PC-3 (cell line): ENCODE measurements around the gene PDE2A. TPM values are rescaled to one million over a fixed set of nuclear protein-coding genes. Genes with fewer than 3 reads are reported as not detected.

Source experiments
- ATAC-seq: fragments of 200-7000 bp; cut with Tn5 transposase; 2 replicates; pipeline ENCODE4 v1.9.1; 2020; ENCODE audit warnings: mild to moderate bottlenecking, moderate library complexity
- BruUV-seq: library from RNA; stranded (reverse); fragments of 400-500 nt; replicated peaks from 2 replicates; lab custom pipeline; 2021; lab: Mats Ljungman, UMichigan
- CTCF ChIA-PET: fragments of 300-600 bp; sonication (Branson Sonifier 250); formaldehyde crosslinking; loops from one replicate; lab custom pipeline; 2022; ENCODE audit warnings: antibody characterized with exemption; lab: Charles Lee
- POLR2A ChIA-PET: fragments of 300-600 bp; sonication (Branson Sonifier 250); formaldehyde crosslinking; loops from one replicate; lab custom pipeline; 2022; ENCODE audit warnings: antibody characterized with exemption; ENCODE audit not compliant: unreplicated experiment; lab: Charles Lee
- DNase-seq: peaks from one replicate; pipeline ENCODE4 v3.0.0-alpha.2; 2015
- H2AFZ ChIP-seq: fragments of 300-600 bp; sonication (generic); 2 replicates; pipeline ENCODE4 v1.6.0; 2016; ENCODE audit warnings: antibody characterized with exemption, low read length
- H3F3A ChIP-seq: fragments of 300-600 bp; sonication (generic); one replicate; pipeline ENCODE4 v1.6.0; 2017; ENCODE audit warnings: antibody characterized with exemption, low read length, control low read depth, mild to moderate bottlenecking; ENCODE audit not compliant: unreplicated experiment
- H3K27ac ChIP-seq: fragments of 300-600 bp; sonication (generic); 2 replicates; pipeline ENCODE4 v1.5.1; 2016; ENCODE audit warnings: mild to moderate bottlenecking, low read length
- H3K27me3 ChIP-seq: fragments of 300-600 bp; sonication (generic); 2 replicates; pipeline ENCODE4 v1.6.1; 2016; ENCODE audit warnings: low read length, mixed read lengths
- H3K36me3 ChIP-seq: fragments of 300-600 bp; sonication (generic); 2 replicates; pipeline ENCODE4 v1.6.1; 2016; ENCODE audit warnings: low read depth, mixed run types, low read length, mixed read lengths
- H3K4me1 ChIP-seq: fragments of 300-600 bp; sonication (generic); 2 replicates; pipeline ENCODE4 v1.5.1; 2016; ENCODE audit warnings: low read length; ENCODE audit not compliant: insufficient read depth
- H3K4me2 ChIP-seq: fragments of 300-600 bp; sonication (generic); 2 replicates; pipeline ENCODE4 v1.6.0; 2016; ENCODE audit warnings: low read length
- H3K4me3 ChIP-seq: fragments of 300-600 bp; sonication (generic); 2 replicates; pipeline ENCODE4 v1.5.1; 2016; ENCODE audit warnings: mild to moderate bottlenecking, low read length, mixed read lengths
- H3K79me2 ChIP-seq: fragments of 300-600 bp; sonication (generic); 2 replicates; pipeline ENCODE4 v1.6.1; 2017; ENCODE audit warnings: low read length, mixed read lengths
- H3K9ac ChIP-seq: fragments of 300-600 bp; sonication (generic); 2 replicates; pipeline ENCODE4 v1.6.0; 2016; ENCODE audit warnings: mild to moderate bottlenecking, low read length
- H3K9me2 ChIP-seq: fragments of 300-600 bp; sonication (generic); replicated peaks from 2 replicates; pipeline ENCODE4 v1.6.1; 2016; ENCODE audit warnings: mixed run types, low read length, mixed read lengths
- H3K9me3 ChIP-seq: fragments of 300-600 bp; sonication (generic); 2 replicates; pipeline ENCODE4 v1.6.1; 2016; ENCODE audit warnings: low read length, mixed read lengths
- H4K20me1 ChIP-seq: fragments of 300-600 bp; sonication (generic); 2 replicates; pipeline ENCODE4 v1.6.1; 2016; ENCODE audit warnings: low read length, mixed read lengths
- EZH2 ChIP-seq: fragments of 300-600 bp; sonication (generic); IDR thresholded peaks from one replicate; pipeline ENCODE4 v1.6.1; 2017; ENCODE audit warnings: antibody characterized with exemption, mild to moderate bottlenecking, low read length; ENCODE audit not compliant: unreplicated experiment
- EZH2phosphoT487 ChIP-seq: fragments of 300-600 bp; sonication (generic); IDR thresholded peaks from 2 replicates; pipeline ENCODE4 v1.6.1; 2018; ENCODE audit warnings: mild to moderate bottlenecking, antibody characterized with exemption, low read length, borderline replicate concordance
- intact Hi-C: fragments of 100-400 bp; cut with micrococcal nuclease; formaldehyde crosslinking; loops from 2 replicates; pipeline ENCODE4 v1.9.0; 2023
- total RNA-seq: library from RNA; depleted of rRNA; stranded (reverse); fragments of >200 nt; gene quantifications from 2 replicates; pipeline ENCODE4 v1.2.3, GENCODE V29; 2014
- TF ChIP-seq, protein P1 (sequence below): fragments of 300-600 bp; sonication (generic); conservative IDR thresholded peaks from 2 replicates; pipeline ENCODE4 v1.5.1; 2017; ENCODE audit warnings: antibody characterized with exemption, low read depth, mild to moderate bottlenecking, low read length

Gene PDE2A
- total RNA-seq, 1 experiment from 2014 or later = 2.6 TPM

DNA sequence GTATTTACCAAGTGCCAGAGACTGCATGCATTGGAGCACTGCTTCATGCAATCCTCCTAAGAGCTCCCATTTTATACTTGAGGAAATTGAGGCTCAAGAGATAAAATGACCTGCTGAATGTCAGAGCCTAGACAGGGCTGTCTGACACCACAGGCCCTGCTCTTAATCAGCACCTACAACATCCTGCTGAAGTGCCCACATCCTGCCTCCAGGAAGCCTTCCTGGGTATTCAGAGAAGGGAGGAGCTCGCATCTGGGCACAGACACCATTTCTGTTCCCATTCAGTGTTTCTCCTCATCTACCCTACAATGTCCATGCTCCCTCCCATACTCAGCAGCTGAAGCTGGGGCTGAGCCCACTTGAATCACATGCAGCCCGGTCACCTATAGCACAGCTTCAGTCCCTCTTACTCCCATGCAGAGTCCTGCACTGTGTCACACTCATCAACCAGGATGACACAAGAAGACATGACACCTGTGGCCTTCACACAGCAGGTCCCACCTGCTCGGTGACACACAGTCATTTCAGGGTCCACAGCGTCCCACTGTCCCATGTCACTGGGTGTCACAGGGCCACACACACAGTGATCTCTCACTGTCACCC lies 53.1 kb downstream of the PDE2A start:
- Histone ChIP-seq H3K9me2 (no peaks in the 10 kb centered on the region), H3K27me3 (peaks cover 19% of the 10 kb centered on the region; the same call in 1 of the 2 replicates), H3K9me3 (no peaks in the 10 kb centered on the region), H3K36me3 (no peaks in the 10 kb centered on the region), H2AFZ (no peak overlapping the region), H3K27ac (no peak overlapping the region), H3F3A (no peaks in the 10 kb centered on the region), H3K4me1 (no peaks in the 10 kb centered on the region), H3K9ac (no peak overlapping the region), H3K4me2 (no peak overlapping the region), H3K4me3 (no peak overlapping the region), H4K20me1 (no peaks in the 10 kb centered on the region), H3K79me2 (no peaks in the 10 kb centered on the region)
- ChIA-PET CTCF (no interaction called here), POLR2A (no interaction called here)
- BruUV-seq = no TSS peak
- intact Hi-C loops = no loop called here
- DNase-seq (no peak), ATAC-seq (no peak)
- TF ChIP-seq, protein P1, sequence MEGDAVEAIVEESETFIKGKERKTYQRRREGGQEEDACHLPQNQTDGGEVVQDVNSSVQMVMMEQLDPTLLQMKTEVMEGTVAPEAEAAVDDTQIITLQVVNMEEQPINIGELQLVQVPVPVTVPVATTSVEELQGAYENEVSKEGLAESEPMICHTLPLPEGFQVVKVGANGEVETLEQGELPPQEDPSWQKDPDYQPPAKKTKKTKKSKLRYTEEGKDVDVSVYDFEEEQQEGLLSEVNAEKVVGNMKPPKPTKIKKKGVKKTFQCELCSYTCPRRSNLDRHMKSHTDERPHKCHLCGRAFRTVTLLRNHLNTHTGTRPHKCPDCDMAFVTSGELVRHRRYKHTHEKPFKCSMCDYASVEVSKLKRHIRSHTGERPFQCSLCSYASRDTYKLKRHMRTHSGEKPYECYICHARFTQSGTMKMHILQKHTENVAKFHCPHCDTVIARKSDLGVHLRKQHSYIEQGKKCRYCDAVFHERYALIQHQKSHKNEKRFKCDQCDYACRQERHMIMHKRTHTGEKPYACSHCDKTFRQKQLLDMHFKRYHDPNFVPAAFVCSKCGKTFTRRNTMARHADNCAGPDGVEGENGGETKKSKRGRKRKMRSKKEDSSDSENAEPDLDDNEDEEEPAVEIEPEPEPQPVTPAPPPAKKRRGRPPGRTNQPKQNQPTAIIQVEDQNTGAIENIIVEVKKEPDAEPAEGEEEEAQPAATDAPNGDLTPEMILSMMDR = no peak
- TF ChIP-seq EZH2phosphoT487 = no peak
- no peak for TF ChIP-seq EZH2

DNA sequence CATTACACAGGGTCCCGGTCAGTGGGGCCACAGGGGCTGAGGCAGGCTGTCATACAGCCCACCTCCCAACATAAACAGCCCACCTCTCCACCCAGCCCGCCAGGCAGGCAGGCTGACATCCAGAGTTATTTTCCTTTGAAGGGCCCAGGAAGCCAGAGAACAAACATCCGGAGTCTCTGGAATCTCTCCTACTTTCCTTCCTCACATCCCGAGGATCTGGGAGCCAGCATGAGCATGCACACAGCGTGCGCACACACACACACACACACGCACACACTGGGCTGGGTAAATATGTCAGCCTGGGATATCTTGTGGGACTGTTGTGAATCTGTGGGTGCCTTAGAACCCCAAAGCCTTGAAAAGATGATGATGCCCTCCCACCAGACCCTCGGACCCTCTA lies 55.4 kb downstream of the PDE2A start:
- BruUV-seq = no TSS peak

More for the DNA sequence above, 55.4 kb downstream of the PDE2A start:
- H3K9me2 ChIP-seq = no peaks in the 10 kb centered on the region
- H3K4me1 ChIP-seq = no peaks in the 10 kb centered on the region
- ChIA-PET POLR2A (no interaction called here), CTCF (no interaction called here)
- H3K4me3 ChIP-seq = no peak overlapping the region
- H2AFZ ChIP-seq = no peak overlapping the region
- H3K79me2 ChIP-seq = no peaks in the 10 kb centered on the region
- no peak overlapping the region for H3K9ac ChIP-seq
- peaks cover 26% of the 10 kb centered on the region; the same call in 1 of the 2 replicates for H3K27me3 ChIP-seq
- no peak for ATAC-seq
- H4K20me1 ChIP-seq = no peaks in the 10 kb centered on the region
- H3K27ac ChIP-seq = no peak overlapping the region
- no peak overlapping the region for H3K4me2 ChIP-seq
- no peaks in the 10 kb centered on the region for H3F3A ChIP-seq
- DNase-seq = no peak
- intact Hi-C loops = no loop called here
- no peaks in the 10 kb centered on the region for H3K9me3 ChIP-seq
- H3K36me3 ChIP-seq = no peaks in the 10 kb centered on the region
- TF ChIP-seq EZH2phosphoT487 (no peak), EZH2 (no peak)
- TF ChIP-seq, protein P1 = no peak
